Dermis microvascular lymphatic vessel endothelial cell (primary cell): ENCODE results near the gene OXER1. TPM values are rescaled to one million over a fixed set of nuclear protein-coding genes. Genes with fewer than 3 reads are reported as not detected.

Experiments
- total RNA-seq: library from RNA; depleted of rRNA; stranded (reverse); fragments of >200 nt; gene quantifications from 2 replicates; pipeline ENCODE4 v1.2.1, GENCODE V29; 2014

Gene OXER1
- total RNA-seq, 1 donor from 2014 or later: not detected

Other genes with a start within 250 kb of the OXER1 start
- 15.8 and 20.2 TPM in 2 replicates for gene MTA3, start 195.5 kb downstream of the OXER1 start, total RNA-seq
- gene HAAO, start 28.4 kb upstream of the OXER1 start, total RNA-seq: not detected in 2 replicates